GM12878 (cell line): ENCODE results near the gene CCDC195. TPM values are rescaled to one million over a fixed set of nuclear protein-coding genes. Genes with fewer than 3 reads are reported as not detected.

Source experiments
- ATAC-seq: fragments of 200-7000 bp; cut with Tn5 transposase; 3 replicates; pipeline ENCODE4 v1.9.1; 2020; ENCODE audit warnings: mild to moderate bottlenecking, moderate library complexity
- BruUV-seq: library from RNA; stranded (reverse); fragments of 400-500 nt; replicated peaks from 2 replicates; lab custom pipeline; 2021; lab: Mats Ljungman, UMichigan
- CTCF ChIA-PET: fragments of 300-600 bp; sonication (Branson Sonifier 250); formaldehyde crosslinking; extraction: SDS; loops from one replicate; lab custom pipeline; 2021; ENCODE audit warnings: inconsistent platforms; lab: Yijun Ruan, JAX
- POLR2A ChIA-PET: fragments of 350-600 bp; formaldehyde crosslinking; extraction: SDS; loops from one replicate; lab custom pipeline; 2021; ENCODE audit warnings: inconsistent platforms; lab: Charles Lee
- RAD21 ChIA-PET: fragments of 300-600 bp; sonication (Branson Sonifier 250); formaldehyde crosslinking; loops from one replicate; lab custom pipeline; 2023; ENCODE audit warnings: antibody characterized with exemption; ENCODE audit not compliant: unreplicated experiment; lab: Charles Lee
- SMC1A ChIA-PET: fragments of 300-600 bp; sonication (Branson Sonifier 250); formaldehyde crosslinking; loops from one replicate; lab custom pipeline; 2023; ENCODE audit not compliant: unreplicated experiment, uncharacterized antibody; lab: Charles Lee
- DNase-seq: peaks from one replicate; pipeline ENCODE4 v3.0.0-alpha.2; 2011; ENCODE audit warnings: low read depth, low spot score
- FAIRE-seq: peaks from 3 replicates; lab custom pipeline; 2011; peaks lifted over from hg19 to GRCh38; lab: Jason Lieb, UNC
- H2AFZ ChIP-seq: 2 replicates; pipeline ENCODE4 v1.6.0; 2011; ENCODE audit warnings: low read depth, low read length, control low read depth; ENCODE audit not compliant: control insufficient read depth
- H3K27ac ChIP-seq: 2 replicates; pipeline ENCODE4 v1.5.1; 2011; ENCODE audit warnings: control low read depth; ENCODE audit not compliant: control insufficient read depth, insufficient read depth
- H3K27me3 ChIP-seq, 2 experiments: replicated peaks in 1 of 2; 2 replicates each; pipeline versions ENCODE4 v1.6.0 to v1.6.1; 2011; ENCODE audit warnings: low read length in 1 of 2; ENCODE audit not compliant: control insufficient read depth in 2 of 2, insufficient read depth in 2 of 2
- H3K36me3 ChIP-seq, 2 experiments: 2 replicates each; pipeline ENCODE4 v1.5.1; 2011; ENCODE audit warnings: low read length in 1 of 2; ENCODE audit not compliant: control insufficient read depth in 2 of 2, insufficient read depth in 2 of 2
- H3K4me1 ChIP-seq: 2 replicates; pipeline ENCODE4 v1.6.1; 2011; ENCODE audit warnings: mild to moderate bottlenecking, low read length, moderate library complexity, mixed read lengths; ENCODE audit not compliant: control insufficient read depth, insufficient read depth
- H3K4me2 ChIP-seq: 2 replicates; pipeline ENCODE4 v1.6.0; 2011; ENCODE audit warnings: control low read depth; ENCODE audit not compliant: control insufficient read depth, insufficient read depth
- H3K4me3 ChIP-seq: fragments of 200-600 bp; sonication (generic); 2 replicates; pipeline ENCODE4 v1.5.1; 2016
- H3K79me2 ChIP-seq: 2 replicates; pipeline ENCODE4 v1.6.0; 2011; ENCODE audit warnings: low read length; ENCODE audit not compliant: control insufficient read depth, insufficient read depth
- H3K9ac ChIP-seq: 2 replicates; pipeline ENCODE4 v1.8.0; 2011; ENCODE audit warnings: low read length, control low read depth, mixed read lengths; ENCODE audit not compliant: control insufficient read depth, insufficient read depth
- H3K9me3 ChIP-seq: replicated peaks from 3 replicates; pipeline ENCODE4 v1.5.1; 2011; ENCODE audit warnings: mild to moderate bottlenecking, low read length; ENCODE audit not compliant: control insufficient read depth, insufficient read depth
- H4K20me1 ChIP-seq: 2 replicates; pipeline ENCODE4 v1.6.0; 2011; ENCODE audit not compliant: control insufficient read depth, insufficient read depth
- ATF7 ChIP-seq: fragments of 450-650 bp; IDR thresholded peaks from 2 replicates; pipeline ENCODE4 v1.6.1; 2016; ENCODE audit warnings: low read depth, mild to moderate bottlenecking
- CBFB ChIP-seq: IDR thresholded peaks from 2 replicates; pipeline ENCODE4 v1.6.1; 2016; ENCODE audit warnings: antibody characterized with exemption, low read depth
- IKZF2 ChIP-seq, 2 experiments: fragments of 450-650 bp; IDR thresholded peaks; 2 replicates each; pipeline ENCODE4 v1.6.1; 2017; ENCODE audit warnings: mild to moderate bottlenecking in 2 of 2, moderate library complexity in 2 of 2
- IRF5 ChIP-seq: fragments of 450-650 bp; IDR thresholded peaks from 2 replicates; pipeline ENCODE4 v1.6.1; 2017; ENCODE audit warnings: borderline replicate concordance
- PBX3 ChIP-seq: IDR thresholded peaks from 2 replicates; pipeline ENCODE4 v1.6.1; 2011; ENCODE audit warnings: mild to moderate bottlenecking, low read depth, low read length, moderate library complexity; ENCODE audit not compliant: insufficient replicate concordance
- RELB ChIP-seq: fragments of 450-650 bp; IDR thresholded peaks from 2 replicates; pipeline ENCODE4 v1.6.1; 2017; ENCODE audit warnings: low read depth, mild to moderate bottlenecking, moderate library complexity
- RUNX3 ChIP-seq: IDR thresholded peaks from 2 replicates; pipeline ENCODE4 v1.6.1; 2012; ENCODE audit warnings: low read length, inconsistent platforms
- TCF12 ChIP-seq: IDR thresholded peaks from 2 replicates; pipeline ENCODE4 v1.6.1; 2011; ENCODE audit warnings: low read depth, mild to moderate bottlenecking, low read length
- ZNF592 ChIP-seq: fragments of 450-650 bp; IDR thresholded peaks from 2 replicates; pipeline ENCODE4 v1.6.1; 2017; ENCODE audit warnings: mild to moderate bottlenecking, moderate library complexity
- ZNF687 ChIP-seq: fragments of 450-650 bp; IDR thresholded peaks from 2 replicates; pipeline ENCODE4 v1.6.1; 2017; ENCODE audit warnings: mild to moderate bottlenecking, moderate library complexity
- WGBS: methylation state at CpG from one replicate; pipeline ENCODE4 v1.1.6; 2016; ENCODE audit warnings: low lambda C conversion rate; ENCODE audit not compliant: insufficient replicate concordance, insufficient coverage; ENCODE audit errors: missing lambda C conversion rate; 5-methylcytosine and 5-hydroxymethylcytosine counted together
- in situ Hi-C: fragments of 300-500 bp; cut with MboI; formaldehyde crosslinking; loops from 9 replicates; pipeline ENCODE4 v1.14.3; 2018; ENCODE audit warnings: mixed read lengths
- intact Hi-C: fragments of 100-400 bp; cut with micrococcal nuclease; formaldehyde crosslinking; loops from one replicate; pipeline ENCODE4 v1.14.2; 2022; ENCODE audit not compliant: unreplicated experiment
- polyA plus RNA-seq, 11 experiments: library from polyadenylated mRNA; depleted of rRNA in 4 of 11; unstranded in 6 of 11; stranded (reverse) in 5 of 11; fragments of >200 nt; fragmentation: Nextera tagmentation in 4 of 11; fragmentation: Illumina TruSeq in 1 of 11; extraction: Ambion mirVana in 4 of 11; extraction: Trizol in 1 of 11; gene quantifications; 1 replicate in 1 of 11; 2 replicates in 10 of 11; pipeline versions ENCODE4 v1.2.1 to v1.2.3, GENCODE V29; 2011 to 2016; ENCODE audit warnings: inconsistent platforms in 2 of 11, missing spikeins in 2 of 11, low read depth in 1 of 11
- total RNA-seq, 4 experiments: library from RNA; depleted of rRNA in 3 of 4; stranded (reverse); fragments of >200 nt in 3 of 4; fragmentation: Illumina TruSeq in 1 of 4; extraction: Trizol in 1 of 4; gene quantifications; 2 replicates each; pipeline versions ENCODE4 v1.2.1 to v1.2.3, GENCODE V29; 2013 to 2021

Gene CCDC195
- total and polyA plus RNA-seq, 10 of the 15 experiments (the other 5 are each of a cell fraction or from before 2014, with no cell fraction given): not detected

DNA sequence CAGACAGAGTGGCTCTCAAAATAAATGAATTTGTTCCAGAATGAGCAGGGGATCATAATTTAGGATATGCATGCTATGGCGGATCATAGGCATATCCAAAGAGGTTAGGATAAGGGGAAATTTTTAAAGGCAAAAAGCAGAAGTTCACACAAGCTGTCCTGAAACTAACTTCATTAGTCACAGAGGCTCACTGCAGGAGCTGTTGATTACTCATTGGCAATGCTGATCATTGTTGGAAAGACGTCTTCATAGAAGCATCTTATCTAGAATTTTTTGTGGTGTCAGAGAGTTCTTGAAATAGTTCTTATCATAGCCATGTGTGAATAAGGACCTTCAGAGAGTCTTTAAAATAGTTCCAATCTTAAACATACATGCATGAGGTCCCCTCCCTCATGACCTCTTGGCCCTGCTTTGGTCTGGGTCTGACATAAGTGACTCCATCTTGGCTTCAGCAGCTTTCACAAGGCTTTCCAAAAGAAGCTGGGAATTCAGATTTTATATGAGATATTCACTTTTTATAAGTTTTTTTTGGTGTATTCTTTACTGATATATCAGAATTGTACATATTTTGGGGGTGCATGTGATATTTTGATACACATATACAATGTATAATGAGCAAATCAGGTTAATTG is 7.5 kb upstream of the CCDC195 start:
- H3K27me3 ChIP-seq: no peaks in the 10 kb centered on the region
- no peak overlapping the region for H2AFZ ChIP-seq
- H3K36me3 ChIP-seq: no peaks in the 10 kb centered on the region
- no peaks in the 10 kb centered on the region for H3K4me1 ChIP-seq
- DNase-seq (no peak), FAIRE-seq (no peak), ATAC-seq (peak; percentile 73)
- intact Hi-C loops (no loop called here), in situ Hi-C loops (no loop called here)
- H3K27ac ChIP-seq: no peak overlapping the region
- H3K4me3 ChIP-seq: no peak overlapping the region
- BruUV-seq: no TSS peak
- ChIA-PET POLR2A (no interaction called here), CTCF (interaction anchor here (0.6 to 1.4 kb wide), 3 partner anchors 22 to 73 kb away, joined by 3 to 5 read pairs (median 3); no protein-coding TSS in a partner anchor), RAD21 (interaction anchor here (1.2 kb wide), 1 partner anchor 57 kb away, joined by 3 read pairs; no protein-coding TSS in a partner anchor), SMC1A (interaction anchor here (1.0 to 2.6 kb wide), 6 partner anchors 10 to 138 kb away, joined by 3 to 7 read pairs (median 4); partner anchors contain the start of gene CUL3)
- H3K9me3 ChIP-seq: no peaks in the 10 kb centered on the region; the same call in 2 of the 3 replicates
- H3K4me2 ChIP-seq: no peak overlapping the region
- H4K20me1 ChIP-seq: no peaks in the 10 kb centered on the region
- 19% methylated on average over 2 of the region's 2 CpGs for WGBS
- H3K79me2 ChIP-seq: no peaks in the 10 kb centered on the region
- no peak overlapping the region for H3K9ac ChIP-seq
- TF ChIP-seq TCF12 (no peak), PBX3 (no peak), ATF7 (no peak), ZNF592 (peak; percentile 90), ZNF687 (peak; percentile 73; the same call in 1 of the 2 replicates), IKZF2 (IDR thresholded peaks at IDR 0.05) (0 out of 4 replicates have a peak, but pooled peaks of 1 of the 2 experiments have one; percentile 33), RUNX3 (no peak), CBFB (no peak), IRF5 (no peak), RELB (no peak)
